Measurements from ENCODE around the gene ASTL. TPM values are rescaled to one million over a fixed set of nuclear protein-coding genes. Genes with fewer than 3 reads are reported as not detected.

Gene ASTL
- total and polyA plus RNA-seq, 8 donors, result 0.08 TPM; not detected in 7

DNA sequence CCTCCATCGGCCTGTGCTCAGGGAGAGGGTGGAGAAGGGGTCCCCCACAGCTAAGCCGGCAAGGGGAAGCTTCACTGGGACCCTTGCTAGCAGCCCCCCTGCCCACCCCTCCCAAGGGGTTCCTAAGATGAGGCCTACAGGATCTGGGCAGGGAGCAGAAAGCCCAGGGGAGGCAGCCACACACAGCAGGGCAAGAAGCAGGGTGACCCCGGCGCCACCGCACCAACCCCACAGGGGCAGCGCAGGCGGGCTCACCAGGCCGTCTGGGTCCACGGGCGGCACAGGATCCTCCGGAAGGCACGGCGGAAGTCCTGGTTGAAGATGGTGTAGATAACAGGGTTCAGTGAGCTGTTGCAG lies 23.8 kb downstream of the ASTL start:
- TF ChIP-seq CTCF (IDR thresholded peaks at IDR 0.05), result no peak
- no peak for TF ChIP-seq EP300 (IDR thresholded peaks at IDR 0.05)
- no peak for TF ChIP-seq POLR2A (IDR thresholded peaks at IDR 0.05)
- TF ChIP-seq POLR2AphosphoS5 (IDR thresholded peaks at IDR 0.05), result no peak
- Histone ChIP-seq H3K4me1 (peaks cover 18 to 22% (median 20%) of the 10 kb centered on the region in 4 donors), H3K36me3 (no peaks in the 10 kb centered on the region), H3K27ac (no peak overlapping the region), H3K4me3 (no peak overlapping the region), H3K27me3 (peaks cover 5 to 51% (median 26%) of the 10 kb centered on the region in 3 donors), H3K9me3 (no peaks in the 10 kb centered on the region)
- DNase-seq, result no peak
- 88 to 92% (median 91%) methylated on average over 13 of the region's 13 CpGs for WGBS, 5 donors
- intact Hi-C loops (cut with DNase I; ENCODE audit: low total_unique reads), result no loop called here

DNA sequence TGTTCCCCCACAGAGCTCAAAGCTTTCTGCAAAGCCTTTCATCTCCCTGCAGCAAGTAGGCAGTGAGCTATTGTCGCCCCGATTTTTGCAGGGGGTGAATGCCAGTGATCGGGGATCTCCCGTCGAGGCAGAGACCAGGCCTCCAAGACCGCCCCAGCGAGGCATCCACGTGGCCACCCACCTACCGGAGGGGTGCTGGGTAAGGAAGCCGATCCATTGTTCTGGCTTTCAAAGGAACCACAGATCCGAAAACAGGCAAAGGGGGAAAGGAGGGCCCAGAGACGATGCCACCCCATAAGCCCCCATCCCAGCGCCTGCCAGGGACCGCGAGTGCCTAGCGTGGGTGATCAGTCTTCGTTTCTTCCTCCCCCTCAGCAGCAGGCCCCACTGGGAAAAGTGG lies 24.4 kb downstream of the ASTL start:
- Histone ChIP-seq H3K9me3 (no peaks in the 10 kb centered on the region), H3K27ac (no peak overlapping the region), H3K36me3 (no peaks in the 10 kb centered on the region), H3K27me3 (peaks cover 5 to 49% (median 26%) of the 10 kb centered on the region in 3 donors), H3K4me1 (peaks cover 18 to 25% (median 22%) of the 10 kb centered on the region in 4 donors), H3K4me3 (no peak overlapping the region)
- no peak for DNase-seq
- WGBS, 5 donors, result 87 to 92% (median 89%) methylated on average over 17 of the region's 17 CpGs
- intact Hi-C loops (cut with DNase I; ENCODE audit: low total_unique reads), result no loop called here
- TF ChIP-seq POLR2AphosphoS5 (IDR thresholded peaks at IDR 0.05) (no peak), CTCF (IDR thresholded peaks at IDR 0.05) (no peak), EP300 (IDR thresholded peaks at IDR 0.05) (no peak), POLR2A (IDR thresholded peaks at IDR 0.05) (no peak)

GRCh38 chr2:96113367-96113677 lies 25.0 kb downstream of the ASTL start:
- intact Hi-C loops (cut with DNase I; ENCODE audit: low total_unique reads), result no loop called here
- Histone ChIP-seq H3K27me3 (peaks cover 5 to 49% (median 26%) of the 10 kb centered on the region in 3 donors), H3K27ac (no peak overlapping the region), H3K4me1 (peaks cover 18 to 32% (median 25%) of the 10 kb centered on the region in 4 donors), H3K9me3 (no peaks in the 10 kb centered on the region), H3K4me3 (no peak overlapping the region), H3K36me3 (no peaks in the 10 kb centered on the region)
- TF ChIP-seq CTCF (IDR thresholded peaks at IDR 0.05), result no peak
- no peak for TF ChIP-seq EP300 (IDR thresholded peaks at IDR 0.05)
- TF ChIP-seq POLR2AphosphoS5 (IDR thresholded peaks at IDR 0.05), result no peak
- TF ChIP-seq POLR2A (IDR thresholded peaks at IDR 0.05), result no peak
- 80 to 91% (median 89%) methylated on average over 7 of the region's 7 CpGs for WGBS, 5 donors
- no peak for DNase-seq

- no peaks in the 10 kb centered on the region for H3K36me3 ChIP-seq
- no peak overlapping the region for H3K27ac ChIP-seq
- H3K27me3 ChIP-seq, result peaks cover 0 to 48% (median 20%) of the 10 kb centered on the region in 3 donors
- WGBS, 5 donors, result 86 to 98% (median 91%) methylated on average over 9 of the region's 9 CpGs
- TF ChIP-seq POLR2AphosphoS5 (IDR thresholded peaks at IDR 0.05), result no peak
- TF ChIP-seq POLR2A (IDR thresholded peaks at IDR 0.05), result no peak
- TF ChIP-seq EP300 (IDR thresholded peaks at IDR 0.05), result no peak
- no peak for TF ChIP-seq CTCF (IDR thresholded peaks at IDR 0.05)
- peaks cover 18 to 34% (median 26%) of the 10 kb centered on the region in 4 donors for H3K4me1 ChIP-seq
- H3K4me3 ChIP-seq, result no peak overlapping the region
- no peak for DNase-seq
- intact Hi-C loops (cut with DNase I; ENCODE audit: low total_unique reads), result no loop called here
- H3K9me3 ChIP-seq, result no peaks in the 10 kb centered on the region
These were observed 25.6 kb downstream of the ASTL start for GRCh38 chr2:96112501-96113366.
